Muscle layer of colon (tissue), 2 donors: Measurements from ENCODE around the gene CCDC154.
"Not testable (repeated sequence)": the region's sequence is repeated elsewhere in the genome, so short reads cannot be mapped to it uniquely, and the experiment has no call there.

Experiments
- H3K27ac ChIP-seq: one replicate; pipeline ENCODE4 v1.7.0; 2013; ENCODE audit warnings: low read depth, mild to moderate bottlenecking, low read length, moderate library complexity
- H3K27me3 ChIP-seq, 2 donors: one replicate each; pipeline ENCODE4 v1.7.0; 2013; ENCODE audit warnings: low read length in 2 of 2, mild to moderate bottlenecking in 2 of 2; ENCODE audit not compliant: insufficient read depth in 2 of 2, control insufficient read depth in 1 of 2
- H3K36me3 ChIP-seq: one replicate; pipeline ENCODE4 v1.7.0; 2013; ENCODE audit warnings: mild to moderate bottlenecking, low read length; ENCODE audit not compliant: insufficient read depth
- H3K4me1 ChIP-seq: one replicate; pipeline ENCODE4 v1.7.0; 2013; ENCODE audit warnings: mild to moderate bottlenecking, low read length; ENCODE audit not compliant: insufficient read depth
- H3K4me3 ChIP-seq, 2 donors: one replicate each; pipeline ENCODE4 v1.7.0; 2013; ENCODE audit warnings: low read length in 2 of 2, low read depth in 1 of 2, mild to moderate bottlenecking in 1 of 2, moderate library complexity in 1 of 2
- H3K9ac ChIP-seq: one replicate; pipeline ENCODE4 v1.7.0; 2013; ENCODE audit warnings: low read length
- H3K9me3 ChIP-seq: one replicate; pipeline ENCODE4 v1.7.0; 2013; ENCODE audit warnings: mild to moderate bottlenecking, low read length
- donor health status: abdominal sarcoma.
- donor health status: Adenocarcinoma of cecum.

The CCDC154 gene

DNA sequence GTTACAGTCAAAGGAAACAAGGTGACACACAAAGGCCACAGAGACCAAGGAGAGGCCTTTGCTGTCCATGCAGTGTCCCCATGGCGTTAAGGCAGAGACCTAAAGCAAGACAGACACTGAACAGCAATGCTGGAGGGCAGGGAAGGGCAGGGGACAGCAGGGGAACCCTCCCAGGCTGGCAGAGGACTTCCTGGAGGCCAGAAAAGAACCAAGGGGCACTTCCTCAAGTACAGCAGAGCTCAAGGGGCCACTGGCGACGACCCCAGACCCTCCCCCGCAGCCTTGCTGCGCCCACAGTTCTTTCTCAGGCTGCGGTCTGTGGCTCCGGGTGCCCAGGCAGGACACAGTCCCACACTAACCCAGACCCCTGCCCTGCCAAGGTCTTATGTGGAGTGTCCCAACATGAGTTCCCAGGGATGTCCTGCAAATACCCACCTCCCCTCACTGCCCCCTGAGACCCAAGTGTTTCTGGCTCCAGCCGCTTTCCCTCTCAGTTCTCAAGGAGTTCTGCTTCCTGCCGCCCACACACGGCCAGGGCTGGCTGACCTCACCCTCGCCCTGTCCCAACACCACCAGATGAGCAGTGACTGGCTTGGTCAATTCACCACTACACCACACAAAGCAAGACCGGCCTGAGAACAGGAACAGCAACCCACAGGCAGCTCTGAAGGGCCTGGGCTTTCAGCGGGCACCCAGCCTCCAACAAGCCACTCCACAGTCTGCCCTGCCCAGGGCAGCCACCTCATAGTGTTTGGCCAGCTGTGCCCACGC, 26.3 kb upstream of the CCDC154 start:
- H3K9ac ChIP-seq = no peak overlapping the region
- no peaks in the 10 kb centered on the region for H3K27me3 ChIP-seq
- no peak overlapping the region for H3K27ac ChIP-seq
- H3K4me3 ChIP-seq = no peak overlapping the region
- H3K9me3 ChIP-seq = no peaks in the 10 kb centered on the region
- H3K36me3 ChIP-seq = no peaks in the 10 kb centered on the region
- H3K4me1 ChIP-seq = peaks cover 25% of the 10 kb centered on the region

DNA sequence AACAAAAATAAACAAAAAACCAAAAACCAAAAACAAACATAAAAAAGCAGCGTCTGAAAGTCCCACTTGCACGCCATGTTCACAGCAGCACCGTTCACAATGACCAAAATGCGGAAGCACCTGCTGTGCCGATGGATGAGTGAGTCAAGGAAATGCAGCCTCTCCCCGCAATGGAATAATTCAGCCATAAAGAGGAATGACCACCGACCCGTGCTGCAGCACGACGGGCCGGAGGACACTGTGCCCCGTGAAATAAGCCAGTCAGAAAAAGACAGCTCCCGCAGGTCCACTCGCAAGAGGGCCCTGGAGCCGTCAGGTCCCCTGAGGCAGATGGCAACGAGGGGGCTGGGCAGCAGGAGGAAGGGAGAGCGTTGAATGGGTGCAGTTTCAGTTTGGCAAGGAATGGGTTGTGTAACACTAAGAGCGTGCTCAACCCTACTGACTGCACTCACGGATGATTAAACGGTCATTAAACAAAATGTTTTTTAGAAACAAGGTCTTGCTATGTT, 25.4 kb upstream of the CCDC154 start:
- Histone ChIP-seq H3K27me3 (no peaks in the 10 kb centered on the region), H3K9ac (no peak overlapping the region), H3K4me1 (peaks cover 22% of the 10 kb centered on the region), H3K9me3 (no peaks in the 10 kb centered on the region), H3K4me3 (no peak overlapping the region), H3K36me3 (no peaks in the 10 kb centered on the region), H3K27ac (no peak overlapping the region)

DNA sequence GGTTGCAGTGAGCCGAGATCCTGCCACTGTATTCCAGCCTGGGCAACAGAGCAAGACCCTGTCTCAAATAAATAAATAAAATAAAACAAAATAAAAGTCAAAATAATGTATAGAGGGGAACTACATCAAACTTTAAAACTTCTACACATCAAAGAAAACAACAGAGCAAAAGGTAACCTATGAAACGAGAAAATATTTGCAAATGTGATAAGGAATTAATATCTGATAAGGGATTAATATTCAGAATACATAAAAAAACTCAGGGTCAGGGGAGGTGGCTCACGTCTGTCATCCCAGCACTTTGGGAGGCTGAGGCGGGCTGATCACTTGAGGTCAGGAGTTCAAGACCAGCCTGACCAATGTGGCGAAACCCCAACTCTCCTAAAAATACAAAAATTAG, 24.8 kb upstream of the CCDC154 start:
- H3K27me3 ChIP-seq, H3K36me3 ChIP-seq, H3K9me3 ChIP-seq, H3K4me3 ChIP-seq, H3K27ac ChIP-seq, H3K9ac ChIP-seq: not testable (repeated sequence)
- peaks cover 20% of the 10 kb centered on the region for H3K4me1 ChIP-seq

DNA sequence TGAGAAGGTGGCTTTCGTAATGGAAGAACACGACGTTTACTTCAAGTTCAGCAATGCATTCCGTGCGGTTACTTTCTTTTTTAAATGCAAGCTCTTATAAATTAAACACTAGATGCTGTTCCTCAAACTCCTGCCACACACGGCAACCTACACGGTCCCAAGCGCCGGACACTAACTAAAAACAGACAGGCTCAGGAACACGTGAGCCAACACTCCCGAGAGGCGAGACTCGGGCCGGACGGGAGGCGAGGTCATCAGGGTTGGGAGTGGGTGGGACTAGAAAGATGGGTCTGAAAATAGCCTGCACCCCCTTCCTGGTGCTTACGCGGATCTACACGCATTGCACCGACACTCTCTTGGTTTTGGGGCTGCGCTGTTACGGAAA, 24.1 kb upstream of the CCDC154 start:
- no peak overlapping the region for H3K9ac ChIP-seq
- H3K4me1 ChIP-seq = peaks cover 13% of the 10 kb centered on the region
- no peaks in the 10 kb centered on the region for H3K27me3 ChIP-seq
- no peaks in the 10 kb centered on the region for H3K36me3 ChIP-seq
- H3K9me3 ChIP-seq = no peaks in the 10 kb centered on the region
- no peak overlapping the region for H3K4me3 ChIP-seq
- no peak overlapping the region for H3K27ac ChIP-seq

DNA sequence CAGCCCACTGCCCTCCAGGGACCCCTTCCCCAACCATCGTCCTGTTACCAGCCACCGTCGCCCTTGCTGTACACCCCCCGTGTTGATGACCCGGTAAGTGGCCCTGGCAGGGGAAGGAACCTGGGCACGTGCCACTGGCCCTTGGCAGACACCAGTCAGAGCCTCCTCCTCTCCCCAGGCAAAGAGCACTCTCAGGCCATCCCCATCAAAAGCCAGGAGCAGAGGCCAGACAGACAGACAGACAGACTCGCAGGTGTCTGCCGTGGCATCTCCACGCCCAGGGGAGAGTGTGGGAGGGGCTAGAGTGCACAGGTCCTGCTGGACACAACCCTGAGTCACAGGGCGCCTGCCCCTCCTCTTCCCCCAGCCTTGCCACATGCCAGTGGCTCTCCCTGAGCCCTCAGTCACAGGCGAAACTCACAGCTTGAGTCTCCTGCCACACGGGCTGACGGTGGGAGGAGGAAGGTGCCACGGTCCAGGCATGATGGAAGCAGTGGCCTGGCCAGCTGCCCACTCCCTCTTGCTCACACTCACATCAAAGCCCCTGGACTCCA, 22.7 kb upstream of the CCDC154 start:
- Histone ChIP-seq H3K27ac (no peak overlapping the region), H3K9me3 (no peaks in the 10 kb centered on the region), H3K36me3 (no peaks in the 10 kb centered on the region), H3K4me1 (peaks cover 7% of the 10 kb centered on the region), H3K9ac (no peak overlapping the region), H3K4me3 (no peak overlapping the region), H3K27me3 (no peaks in the 10 kb centered on the region)

DNA sequence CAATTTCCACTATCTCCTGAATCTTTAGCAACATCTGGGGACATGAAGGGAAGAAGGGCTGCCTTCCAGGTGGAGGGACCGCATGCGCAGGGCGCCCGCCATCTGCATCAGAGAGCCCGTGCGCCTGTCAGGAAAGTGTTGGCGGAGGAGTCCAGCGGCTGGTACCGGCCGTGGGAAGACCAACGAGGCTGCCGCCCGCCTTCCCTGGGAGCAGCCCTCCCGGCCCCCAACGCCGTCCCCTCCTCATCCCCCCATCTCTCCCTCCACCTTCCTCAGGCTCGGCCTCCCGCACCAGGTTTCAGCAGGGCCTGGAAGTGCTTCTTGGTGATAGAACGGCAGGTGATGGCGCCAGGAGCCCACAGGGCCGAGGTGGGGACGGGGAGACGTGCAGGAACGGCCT, 21.7 kb upstream of the CCDC154 start:
- Histone ChIP-seq H3K4me3 (no peak overlapping the region), H3K36me3 (no peaks in the 10 kb centered on the region), H3K9ac (no peak overlapping the region), H3K27me3 (no peaks in the 10 kb centered on the region), H3K4me1 (peaks cover 7% of the 10 kb centered on the region), H3K27ac (no peak overlapping the region), H3K9me3 (no peaks in the 10 kb centered on the region)

DNA sequence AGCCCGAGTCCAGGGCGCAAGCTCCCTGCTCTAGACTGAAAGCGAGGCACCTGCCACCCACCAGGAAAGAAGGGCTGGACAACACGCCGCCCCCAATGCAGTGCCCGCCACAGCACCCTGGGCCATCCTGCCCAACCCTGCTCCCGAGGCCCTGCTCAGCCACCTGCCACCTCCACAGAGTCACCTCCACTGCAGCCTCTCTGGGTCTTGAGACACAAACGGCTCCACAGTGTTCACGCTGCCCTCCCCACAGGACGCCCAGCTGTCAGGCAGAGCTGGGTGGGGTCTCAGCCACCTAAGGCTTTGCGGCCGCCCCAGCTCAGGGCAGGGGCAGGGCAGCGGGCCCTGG, 21.2 kb upstream of the CCDC154 start:
- Histone ChIP-seq H3K4me3 (no peak overlapping the region), H3K27me3 (no peaks in the 10 kb centered on the region), H3K36me3 (no peaks in the 10 kb centered on the region), H3K27ac (no peak overlapping the region), H3K9me3 (no peaks in the 10 kb centered on the region), H3K4me1 (peaks cover 9% of the 10 kb centered on the region), H3K9ac (no peak overlapping the region)

DNA sequence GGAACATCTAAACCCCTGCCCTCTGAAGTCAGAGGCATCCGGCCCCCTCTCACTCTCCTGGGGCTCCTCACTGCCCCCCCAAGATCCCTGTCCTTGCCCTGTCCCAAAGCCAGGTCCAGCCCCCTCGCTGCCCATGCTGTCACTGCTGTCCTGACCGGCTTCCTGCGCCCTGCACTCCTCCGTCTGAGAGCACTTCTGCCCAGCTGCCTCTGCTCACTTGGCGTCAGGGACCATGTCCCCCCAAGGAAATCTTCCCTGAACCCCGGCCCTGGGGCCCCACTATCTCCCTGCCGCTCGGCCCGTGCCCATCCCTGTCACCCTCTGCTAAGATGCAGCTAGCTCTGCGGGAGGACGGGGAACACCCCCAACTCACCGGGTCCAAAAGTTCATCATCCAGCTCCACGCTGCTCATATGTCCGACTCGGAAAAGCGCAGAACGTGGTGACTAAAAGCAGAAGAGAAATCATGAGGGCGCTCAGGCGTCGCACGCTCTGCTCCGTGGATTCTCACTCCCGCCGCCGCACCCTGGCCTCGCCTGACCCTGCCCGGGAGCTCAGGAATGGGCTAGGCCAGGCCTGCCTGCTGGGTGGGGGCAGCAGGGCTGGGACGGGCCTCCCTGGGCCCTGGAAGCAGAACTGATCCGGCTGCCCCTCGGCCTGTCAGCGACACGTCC, 20.7 kb upstream of the CCDC154 start:
- H3K27ac ChIP-seq = no peak overlapping the region
- H3K4me1 ChIP-seq = peaks cover 8% of the 10 kb centered on the region
- H3K9ac ChIP-seq = no peak overlapping the region
- no peaks in the 10 kb centered on the region for H3K27me3 ChIP-seq
- no peaks in the 10 kb centered on the region for H3K36me3 ChIP-seq
- H3K9me3 ChIP-seq = no peaks in the 10 kb centered on the region
- H3K4me3 ChIP-seq = no peak overlapping the region

DNA sequence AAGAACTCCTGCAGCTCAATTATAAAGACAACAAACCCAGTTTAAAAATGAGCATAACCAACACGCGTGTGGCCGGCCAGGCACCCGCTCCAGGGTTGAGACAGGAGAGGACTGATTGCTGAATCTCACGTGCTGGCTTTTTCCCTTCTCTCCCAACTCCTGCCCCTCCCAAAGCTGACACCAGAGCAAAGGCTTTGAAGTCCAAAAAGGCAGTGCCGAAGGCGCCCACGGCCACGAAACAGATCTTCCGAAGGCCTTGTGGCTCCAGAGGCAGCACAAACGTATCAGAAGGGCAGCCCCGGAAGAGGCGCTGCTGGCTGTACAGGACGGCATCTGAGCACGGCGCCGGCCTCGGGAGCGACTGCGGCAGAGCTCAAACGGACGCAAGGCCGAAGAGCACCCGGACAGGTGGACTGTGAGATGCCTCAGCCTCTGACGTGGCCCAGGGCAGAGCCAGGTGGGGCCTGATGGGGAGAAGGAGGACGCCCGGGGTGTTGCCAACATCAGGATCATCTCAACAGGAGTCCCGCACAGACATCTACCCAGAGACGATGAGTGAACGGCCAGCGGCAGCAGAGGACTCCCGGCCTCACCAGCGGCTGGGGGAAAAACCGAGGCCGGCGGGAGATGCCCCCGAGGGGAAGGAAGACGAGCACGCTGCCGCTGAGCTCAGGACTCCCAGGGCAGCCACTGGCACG, 20.0 kb upstream of the CCDC154 start:
- Histone ChIP-seq H3K27ac (no peak overlapping the region), H3K27me3 (no peaks in the 10 kb centered on the region), H3K4me3 (no peak overlapping the region), H3K36me3 (no peaks in the 10 kb centered on the region), H3K4me1 (peaks cover 7% of the 10 kb centered on the region), H3K9ac (no peak overlapping the region), H3K9me3 (no peaks in the 10 kb centered on the region)

DNA sequence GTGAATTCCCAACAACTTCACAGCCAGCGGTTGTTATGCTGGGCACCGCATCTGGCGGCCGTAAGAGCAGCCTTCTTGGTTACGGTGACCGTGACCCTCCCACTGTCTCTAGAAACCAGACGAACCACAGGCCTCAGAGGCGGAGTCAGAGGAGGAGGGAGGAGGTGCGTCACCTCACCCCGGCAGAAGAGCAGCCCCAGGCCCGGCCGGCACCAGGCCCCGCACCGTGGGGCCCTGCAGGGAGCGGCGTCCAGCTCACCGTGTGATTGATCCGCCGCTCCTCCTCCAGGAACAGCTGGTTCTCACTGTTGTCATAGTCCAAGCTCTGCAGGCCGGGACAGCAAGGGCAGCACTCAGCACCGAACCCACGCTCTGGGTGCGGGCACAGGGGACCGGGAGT, 16.8 kb upstream of the CCDC154 start:
- no peaks in the 10 kb centered on the region for H3K9me3 ChIP-seq
- peak overlapping the region; percentile 65 for H3K27ac ChIP-seq
- H3K27me3 ChIP-seq = no peaks in the 10 kb centered on the region
- no peak overlapping the region for H3K9ac ChIP-seq
- H3K4me3 ChIP-seq = no peak overlapping the region
- peaks cover 11% of the 10 kb centered on the region for H3K36me3 ChIP-seq
- peaks cover 7% of the 10 kb centered on the region for H3K4me1 ChIP-seq

DNA sequence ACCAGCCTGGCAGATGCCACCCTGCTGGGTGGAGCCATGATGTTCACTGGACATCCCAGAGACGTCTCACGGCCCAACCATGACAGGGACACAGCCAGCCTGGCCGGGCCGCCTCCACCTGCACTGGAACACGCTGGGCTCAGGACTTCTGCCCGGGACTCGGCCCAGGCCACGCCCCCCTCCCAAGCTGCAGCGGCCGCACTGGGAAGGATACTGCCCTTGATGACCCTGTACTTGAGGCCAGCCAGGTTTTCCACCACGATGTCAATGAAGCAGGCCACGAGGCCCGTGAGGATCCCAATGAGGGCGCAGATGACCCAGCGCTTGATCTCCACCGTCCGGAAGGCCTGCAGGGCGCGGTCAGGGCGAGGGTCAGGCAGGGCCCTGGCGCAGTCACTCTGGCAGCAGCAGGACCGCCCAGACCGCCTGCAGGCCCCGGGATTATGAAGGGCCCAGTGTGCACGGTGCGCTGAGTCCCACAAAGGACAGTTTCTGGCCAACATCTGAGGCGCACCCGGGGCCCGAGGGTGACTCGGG, 16.3 kb upstream of the CCDC154 start:
- peaks cover 7% of the 10 kb centered on the region for H3K4me1 ChIP-seq
- H3K9ac ChIP-seq = no peak overlapping the region
- H3K36me3 ChIP-seq = peaks cover 16% of the 10 kb centered on the region
- peak overlapping the region; percentile 65 for H3K27ac ChIP-seq
- no peaks in the 10 kb centered on the region for H3K27me3 ChIP-seq
- no peak overlapping the region for H3K4me3 ChIP-seq
- H3K9me3 ChIP-seq = no peaks in the 10 kb centered on the region
